ENCODE data around the gene VWA3B.
"Not testable (repeated sequence)": the region's sequence is repeated elsewhere in the genome, so short reads cannot be mapped to it uniquely, and the experiment has no call there.

The VWA3B gene

GRCh38 chr2:98253461-98254070, 166.6 kb downstream of the VWA3B start:
- DNase-seq = no peak

DNA sequence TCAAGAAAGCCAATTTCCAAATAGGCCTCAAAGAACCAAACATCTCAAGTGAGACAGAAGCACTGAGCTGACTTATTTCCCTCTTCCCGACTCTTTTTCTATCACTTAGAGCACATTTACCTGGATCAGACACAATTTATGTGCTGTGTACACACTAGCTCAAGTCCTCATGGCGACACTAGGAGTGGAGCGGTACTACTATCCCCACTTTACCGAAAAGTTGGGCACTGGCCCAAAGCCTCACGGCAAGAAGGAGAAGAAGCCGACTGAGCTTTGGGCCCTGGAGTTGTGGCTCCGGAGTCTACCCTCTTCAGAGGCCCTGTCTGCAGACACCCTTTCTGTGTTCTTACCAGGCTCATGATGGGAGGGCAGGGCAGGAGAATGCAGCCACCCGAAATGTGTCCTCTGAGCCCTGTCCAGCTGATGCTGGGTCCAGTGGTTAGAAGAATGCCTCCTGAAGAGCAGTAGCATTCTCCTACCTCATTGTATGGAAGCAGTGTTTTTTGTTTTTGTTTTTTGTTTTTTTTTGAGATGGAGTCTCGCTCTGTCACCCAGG, 167.6 kb downstream of the VWA3B start:
- no peak for DNase-seq

DNA sequence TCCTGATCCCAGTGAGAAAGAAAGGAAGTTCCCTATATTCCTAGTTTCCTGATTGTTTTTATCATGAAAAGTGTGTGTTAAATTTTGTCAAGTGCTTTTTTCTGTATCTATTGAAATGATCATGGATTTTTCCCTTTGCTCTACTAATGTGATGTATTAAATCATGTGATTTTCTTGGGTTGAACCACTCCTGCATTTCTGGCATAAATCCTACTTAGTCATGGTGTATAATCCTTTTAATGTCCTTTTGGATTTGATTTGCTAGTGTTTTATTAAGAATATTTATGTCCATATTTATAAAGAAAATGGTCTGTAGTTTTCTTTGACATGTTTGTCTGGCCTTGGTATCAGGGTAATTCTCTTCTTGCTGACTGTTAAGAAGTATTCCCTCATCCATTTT, 171.9 kb downstream of the VWA3B start:
- no peak for DNase-seq

GRCh38 chr2:98263362-98263761, 176.4 kb downstream of the VWA3B start:
- no peak for DNase-seq

DNA sequence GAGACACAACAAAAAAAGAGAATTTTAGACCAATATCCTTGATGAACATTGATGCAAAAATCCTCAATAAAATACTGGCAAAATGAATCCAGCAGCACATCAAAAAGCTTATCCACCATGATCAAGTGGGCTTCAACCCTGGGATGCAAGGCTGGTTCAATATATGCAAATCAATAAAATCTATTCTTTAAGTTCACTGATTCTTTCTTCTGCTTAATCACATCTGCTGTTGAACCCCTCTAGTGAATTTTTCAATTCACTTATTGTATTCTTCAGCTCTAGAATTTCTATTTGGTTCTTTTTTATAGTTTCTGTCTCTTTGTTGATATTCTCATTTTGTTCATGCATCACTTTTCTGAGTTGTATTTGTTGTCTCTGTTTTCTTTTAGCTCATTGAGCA, 181.3 kb downstream of the VWA3B start:
- not testable (repeated sequence) for DNase-seq

GRCh38 chr2:98269274-98269673, 182.3 kb downstream of the VWA3B start:
- DNase-seq = no peak

- DNase-seq = no peak
These were observed 182.9 kb downstream of the VWA3B start for GRCh38 chr2:98269830-98270229.

DNA sequence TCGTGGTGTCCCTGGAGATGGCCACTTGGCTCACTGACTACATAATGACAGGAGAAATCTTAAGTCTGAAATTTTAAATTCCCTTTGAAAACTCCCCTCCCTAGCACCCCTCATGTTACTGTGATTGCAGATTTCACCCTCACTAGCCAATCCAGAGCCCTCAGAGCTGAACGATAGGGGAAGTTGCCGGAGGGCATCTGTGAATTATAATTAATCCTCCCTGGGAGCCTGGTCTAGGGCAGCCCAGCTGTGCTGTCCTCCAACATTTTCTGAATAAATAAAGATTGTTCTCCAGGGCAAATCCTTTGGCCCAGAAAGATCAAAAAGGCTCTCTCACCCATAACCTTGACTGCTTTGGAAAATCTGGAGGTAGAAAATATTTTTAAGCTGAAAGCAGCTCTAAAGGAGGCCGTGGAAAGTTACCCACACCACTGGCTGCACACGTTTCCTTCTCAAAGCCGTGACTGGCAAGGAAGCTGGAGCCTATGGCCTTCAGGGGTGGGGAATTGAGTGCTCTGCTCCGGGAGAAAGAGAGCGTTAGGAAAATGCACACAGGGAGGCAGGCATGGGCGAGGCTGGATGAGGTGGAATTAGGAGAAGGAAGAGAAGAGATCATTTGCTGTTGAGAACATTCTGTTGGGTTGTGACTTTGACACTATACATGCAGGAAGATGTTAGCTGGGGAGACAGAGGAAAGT, 190.3 kb downstream of the VWA3B start:
- no peak for DNase-seq

- no peak for DNase-seq
These were observed 191.1 kb downstream of the VWA3B start for GRCh38 chr2:98278074-98278473.

DNA sequence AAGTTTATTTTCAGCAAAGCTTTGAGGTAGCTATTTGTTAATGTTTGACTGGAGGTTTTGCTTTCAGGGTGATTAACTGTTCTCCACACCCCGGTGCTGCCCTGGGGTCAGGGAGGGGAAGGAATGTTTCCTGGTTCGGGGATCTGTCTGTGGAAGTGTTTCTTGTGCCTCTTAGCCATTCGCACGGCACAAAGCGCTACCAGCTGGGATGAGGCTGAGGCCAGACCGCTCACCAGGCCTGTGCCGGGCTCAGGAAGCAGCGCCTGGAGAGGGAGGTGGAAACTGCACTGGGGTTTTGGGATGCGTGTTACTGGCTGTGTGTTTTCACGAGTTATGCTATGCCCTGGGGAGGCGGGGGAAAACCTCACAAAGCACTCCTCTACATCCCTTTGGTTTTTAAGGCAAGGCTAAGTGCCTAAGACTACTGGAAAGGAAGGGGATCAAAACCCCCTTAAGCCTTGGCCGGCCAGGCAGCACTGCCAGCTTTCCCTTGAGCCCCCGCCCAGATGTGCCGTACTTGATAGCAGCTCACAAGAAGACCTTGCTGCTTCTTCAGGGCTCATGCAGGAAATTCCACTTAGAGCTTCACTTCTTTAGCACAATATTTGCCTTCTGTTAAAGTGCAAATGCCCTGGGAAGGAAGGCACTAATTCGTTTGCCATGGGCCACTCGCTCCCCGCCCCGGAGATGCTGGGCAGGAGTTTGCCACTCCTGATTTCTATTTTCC, 193.6 kb downstream of the VWA3B start:
- no peak for DNase-seq

GRCh38 chr2:98281607-98282006, 194.6 kb downstream of the VWA3B start:
- DNase-seq = no peak

DNA sequence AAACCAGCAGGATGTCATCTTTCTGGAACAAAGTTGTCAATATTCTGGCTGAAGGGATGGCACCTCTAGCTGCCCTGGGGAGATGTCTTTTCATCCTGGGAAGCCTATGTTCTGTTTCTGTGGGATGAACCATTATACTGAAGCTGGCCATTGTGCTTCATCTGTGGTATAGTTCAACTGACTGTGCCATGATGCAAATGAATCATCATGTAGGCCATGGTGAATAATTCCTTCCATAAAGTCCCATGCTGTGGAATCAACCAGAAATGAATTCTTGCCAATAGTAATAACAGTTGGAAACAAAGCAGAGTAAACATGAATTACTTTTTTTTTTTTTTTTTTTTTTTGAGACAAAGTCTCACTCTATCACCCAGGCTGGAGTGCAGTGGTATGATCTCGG, 195.1 kb downstream of the VWA3B start:
- no peak for DNase-seq

DNA sequence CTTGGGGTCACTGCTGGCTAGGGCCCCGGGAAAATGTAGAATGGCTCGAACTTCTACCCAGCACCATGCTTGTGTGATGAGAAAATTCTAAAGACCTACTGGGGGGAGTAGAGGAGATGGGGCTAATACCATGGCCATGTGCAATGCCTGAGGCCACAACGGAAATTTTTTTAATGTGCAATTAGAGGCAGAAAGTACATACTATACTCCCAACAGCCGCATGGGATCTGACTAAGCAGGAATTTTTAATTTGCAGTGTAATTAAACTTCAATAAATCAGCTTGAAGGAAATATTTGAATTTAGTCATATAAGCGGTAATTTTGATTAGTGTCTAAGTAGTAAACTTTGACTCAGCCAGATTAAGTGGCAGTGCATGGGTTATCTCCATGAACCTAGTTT, 206.1 kb downstream of the VWA3B start:
- no peak for DNase-seq

DNA sequence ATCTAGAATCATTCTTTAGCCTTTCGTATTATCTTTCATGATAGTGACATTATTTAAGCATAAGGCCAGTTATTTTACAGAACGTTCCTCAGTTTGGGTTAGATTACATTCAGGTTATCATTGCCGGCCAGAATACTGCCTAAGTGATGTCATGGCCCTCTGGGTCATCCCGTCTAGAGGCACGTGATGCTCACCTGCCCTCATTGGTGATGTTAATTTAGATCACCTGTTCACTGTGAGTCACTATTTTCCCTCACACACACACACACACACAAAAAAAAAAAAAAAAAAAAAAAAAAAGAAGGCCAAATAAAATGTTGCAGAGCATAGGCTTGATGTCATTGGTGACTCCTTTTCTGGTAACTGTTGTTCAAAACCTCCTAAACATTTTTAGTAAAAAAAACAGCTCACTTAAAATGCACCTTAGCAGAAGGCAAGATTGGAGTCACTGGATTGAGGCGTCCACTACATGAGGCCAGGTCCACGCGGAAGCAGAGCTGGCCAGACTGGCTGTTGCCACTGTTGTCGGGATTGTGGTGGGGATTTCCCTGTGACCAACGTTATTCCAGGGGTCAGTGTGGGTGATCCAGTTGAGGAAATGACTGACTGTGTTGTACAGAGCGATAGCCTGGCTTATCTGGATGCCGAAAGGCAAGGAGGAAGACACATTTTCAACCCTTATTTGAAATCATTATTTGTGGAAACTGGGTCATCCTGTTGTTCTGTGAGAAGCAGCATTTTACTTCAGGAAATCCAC, 207.1 kb downstream of the VWA3B start:
- no peak for DNase-seq

DNA sequence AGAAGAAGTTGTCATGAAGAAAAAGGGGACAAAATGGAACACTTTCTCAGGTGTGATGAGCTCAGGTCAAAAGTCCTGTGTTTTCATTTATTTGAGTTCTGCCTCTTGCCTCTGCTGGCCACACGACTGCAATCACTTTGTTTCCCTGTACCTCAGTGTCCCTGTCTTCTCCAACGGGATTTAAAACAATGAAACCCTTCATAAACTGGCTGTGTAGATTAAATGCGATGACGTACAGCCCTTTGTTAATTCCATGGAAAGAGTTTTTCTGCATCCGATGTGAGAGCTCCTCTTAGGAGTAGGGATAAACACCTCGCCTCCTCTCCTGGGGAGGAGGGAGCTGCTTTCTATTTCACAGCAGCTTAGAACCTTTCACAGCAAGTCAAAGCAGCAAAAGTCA, 207.7 kb downstream of the VWA3B start:
- no peak for DNase-seq

DNA sequence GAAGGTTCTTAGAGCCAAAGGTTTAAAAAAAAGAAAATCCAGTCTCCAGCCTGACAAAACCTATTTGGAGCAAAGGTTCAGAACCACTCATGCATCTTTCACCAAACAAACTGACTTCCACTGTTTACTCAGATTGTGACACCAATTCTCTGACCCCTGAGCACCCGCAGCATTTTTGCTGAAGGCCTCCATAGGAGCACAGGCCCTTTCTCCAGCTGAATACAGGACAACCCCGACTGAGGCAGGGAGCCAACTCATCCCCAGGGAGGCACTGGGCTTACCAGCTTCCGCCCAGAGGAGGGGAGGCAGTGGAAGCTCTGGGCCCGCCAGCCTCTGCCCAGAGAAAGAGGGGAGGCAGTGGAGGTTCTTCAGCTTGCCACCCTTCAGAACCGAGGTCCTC, 208.3 kb downstream of the VWA3B start:
- no peak for DNase-seq

GRCh38 chr2:98295721-98296414, 208.9 kb downstream of the VWA3B start:
- no peak for DNase-seq

GRCh38 chr2:98296440-98296839, 209.5 kb downstream of the VWA3B start:
- no peak for DNase-seq

DNA sequence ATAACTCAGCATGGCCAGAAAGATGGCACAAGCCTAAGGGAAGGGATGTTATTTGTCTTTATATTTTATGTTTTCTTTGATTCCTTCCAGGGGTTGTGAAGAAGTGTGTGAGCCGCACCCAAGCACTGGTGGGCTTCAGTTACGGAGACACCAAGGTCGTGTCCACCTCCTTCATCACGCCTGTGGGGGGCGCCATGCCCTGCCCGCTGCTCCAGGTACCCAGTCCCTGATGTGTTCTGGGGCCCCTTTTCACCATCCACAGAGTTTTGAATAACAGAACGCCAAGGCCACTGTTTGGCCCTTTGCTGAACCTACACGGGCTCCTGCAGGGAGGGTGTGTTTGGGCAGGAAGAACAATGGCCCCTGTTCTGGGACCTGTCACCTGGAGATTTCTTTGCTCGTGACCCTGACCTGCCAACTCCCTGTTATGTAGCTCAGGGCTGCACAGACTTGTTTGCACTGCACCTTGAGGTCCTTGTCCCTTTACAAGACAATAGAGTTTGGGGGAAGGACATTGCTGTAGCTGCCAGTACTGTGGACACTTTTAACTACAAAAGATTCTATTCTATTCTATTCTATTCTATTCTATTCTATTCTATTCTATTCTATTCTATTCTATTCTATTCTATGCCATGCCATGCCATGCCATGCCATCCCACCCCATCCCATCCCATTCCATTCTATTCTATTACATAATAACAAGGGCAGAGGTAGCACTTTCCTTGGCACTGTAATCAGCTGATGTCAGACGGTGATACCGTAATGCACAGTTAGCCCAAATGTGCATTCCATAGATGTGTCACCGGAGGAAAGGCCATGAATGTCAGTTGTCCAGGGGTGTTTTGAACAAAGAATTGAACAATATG, 211.1 kb downstream of the VWA3B start:
- no peak for DNase-seq

DNA sequence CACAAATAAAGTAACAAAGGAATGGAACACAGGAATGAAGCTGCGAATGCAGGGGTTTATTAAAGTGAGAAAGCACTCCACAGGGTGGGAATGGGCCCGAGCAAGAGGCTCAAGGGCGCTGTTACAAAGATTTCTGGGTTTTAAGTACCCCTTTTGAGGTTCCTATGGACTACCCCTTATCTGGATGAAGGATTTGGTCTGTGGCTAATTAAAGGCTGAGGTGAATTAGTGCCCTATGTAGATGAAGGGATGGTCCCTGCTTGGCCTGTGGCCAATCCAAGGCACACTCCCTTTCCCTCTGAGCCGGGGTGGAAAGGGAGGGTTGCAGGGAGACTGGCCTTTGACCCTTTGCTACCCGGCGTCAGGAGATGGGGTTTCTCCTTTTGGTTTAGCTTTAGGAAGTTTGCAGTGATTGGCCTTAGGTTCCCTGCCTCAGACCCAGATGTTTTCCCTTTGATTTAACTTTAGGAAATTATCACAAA, 211.8 kb downstream of the VWA3B start:
- DNase-seq = no peak

DNA sequence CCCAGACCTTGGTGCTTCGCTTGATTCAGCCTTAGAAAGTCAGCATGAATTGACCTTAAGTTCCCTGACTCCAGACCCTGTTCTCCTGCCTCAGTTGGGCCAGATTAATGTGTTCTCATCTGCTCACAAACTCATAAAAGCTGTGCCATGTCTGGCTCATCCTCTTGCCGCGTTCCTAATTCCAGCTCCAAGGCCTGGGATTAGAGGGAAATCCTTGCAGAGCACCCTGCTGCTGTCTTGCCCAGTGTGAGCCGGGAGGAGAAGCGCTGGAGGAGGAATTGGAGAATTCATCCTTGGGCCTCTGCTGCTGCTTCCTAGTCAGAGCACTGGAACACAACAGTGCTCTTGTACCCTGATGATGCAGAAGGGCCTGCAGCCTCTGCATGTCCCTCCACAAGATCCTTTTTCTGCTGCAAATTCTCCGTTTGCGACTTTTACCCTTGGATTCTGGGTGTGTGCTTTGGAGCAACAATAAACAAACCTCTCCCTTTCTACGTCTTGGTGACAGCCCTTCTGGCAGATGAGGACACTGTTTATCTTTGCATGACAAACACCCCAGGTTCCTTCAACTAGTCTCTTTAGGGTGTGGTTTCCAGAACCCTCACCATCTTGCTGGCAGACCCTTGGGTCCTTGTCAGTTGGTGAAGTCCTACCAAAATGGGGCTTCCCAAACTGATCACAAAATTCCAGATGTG, 212.4 kb downstream of the VWA3B start:
- no peak for DNase-seq
